Aorta (tissue), 5 donors: Measurements from ENCODE around the gene MSRB3. TPM values are rescaled to one million over a fixed set of nuclear protein-coding genes. Genes with fewer than 3 reads are reported as not detected.
"Not testable (repeated sequence)": the region's sequence is repeated elsewhere in the genome, so short reads cannot be mapped to it uniquely, and the experiment has no call there.

Experiments used
- ATAC-seq: fragments of 200-7000 bp; cut with Tn5 transposase; one replicate; pipeline ENCODE4 v1.9.1; 2022; ENCODE audit warnings: moderate library complexity; ENCODE audit not compliant: low FRiP score
- DNase-seq, 2 donors: peaks; one replicate each; pipeline ENCODE4 v3.0.0-alpha.2; 2020
- H3K27ac ChIP-seq, 2 donors: one replicate each; pipeline ENCODE4 v1.5.1; 2013; ENCODE audit warnings: low read length in 2 of 2, mild to moderate bottlenecking in 2 of 2, moderate library complexity in 2 of 2, control low read depth in 1 of 2, inconsistent platforms in 1 of 2, low read depth in 1 of 2
- H3K27me3 ChIP-seq, 2 donors: one replicate each; pipeline ENCODE4 v1.6.1; 2013; ENCODE audit warnings: control low read depth in 1 of 2, low read length in 1 of 2, mild to moderate bottlenecking in 1 of 2, moderate library complexity in 1 of 2; ENCODE audit not compliant: insufficient read depth in 2 of 2, control insufficient read depth in 1 of 2
- H3K36me3 ChIP-seq, 2 donors: one replicate each; pipeline ENCODE4 v1.6.1; 2013; ENCODE audit warnings: control low read depth in 1 of 2, low read length in 1 of 2, mild to moderate bottlenecking in 1 of 2; ENCODE audit not compliant: insufficient read depth in 2 of 2, control insufficient read depth in 1 of 2
- H3K4me1 ChIP-seq, 2 donors: one replicate each; pipeline ENCODE4 v1.6.1; 2013; ENCODE audit warnings: low read length in 2 of 2, control low read depth in 1 of 2, mild to moderate bottlenecking in 1 of 2, moderate library complexity in 1 of 2; ENCODE audit not compliant: insufficient read depth in 2 of 2, control insufficient read depth in 1 of 2
- H3K4me3 ChIP-seq, 2 donors: one replicate each; pipeline ENCODE4 v1.5.1; 2013; ENCODE audit warnings: low read length in 2 of 2, control low read depth in 1 of 2, mild to moderate bottlenecking in 1 of 2
- H3K9me3 ChIP-seq: one replicate; pipeline ENCODE4 v1.6.1; 2013; ENCODE audit warnings: mild to moderate bottlenecking, low read length; ENCODE audit not compliant: control insufficient read depth
- WGBS, 2 donors: extraction: QIAGEN DNeasy Blood & Tissue Kit; methylation state at CpG; one replicate each; pipeline ENCODE4 v1.1.7; 2013; 5-methylcytosine and 5-hydroxymethylcytosine counted together
- intact Hi-C, 2 donors: fragments of 100-400 bp; cut with DNase I; formaldehyde crosslinking; loops; one replicate each; pipeline versions ENCODE4 v1.14.2 to v1.15.0; 2022
- polyA plus RNA-seq, 2 donors: library from polyadenylated mRNA; stranded (reverse); fragments of 200-250 nt; gene quantifications; one replicate each; pipeline ENCODE4 v1.2.3, GENCODE V29; 2013
- total RNA-seq, 2 donors: library from RNA; stranded (reverse); fragmentation: NEBNext Ultra II Directional; extraction: Animal tissue kit (Norgen Biotek cat#: 25700); gene quantifications; one replicate each; pipeline ENCODE4 v1.2.1, GENCODE V29; 2021
- donor health status: healthy with polysubstance abuse.
- donor health status: Bipolar disorder and iron deficiency.
- donor health status: DM: no; HTN: no; CAD: no.
- donor health status: DM: no; HTN: no; CAD: no.
- donor health status: DM: yes; HTN: yes; CAD: no.

The MSRB3 gene
- total and polyA plus RNA-seq, 4 donors = 119 to 298 (median 225) TPM

GRCh38 chr12:65450625-65451024 lies 172.1 kb downstream of the MSRB3 start:
- Histone ChIP-seq H3K4me1 (peaks cover 0 to 2% of the 10 kb centered on the region in 2 donors), H3K27ac (no peak overlapping the region), H3K27me3 (no peaks in the 10 kb centered on the region), H3K4me3 (no peak overlapping the region), H3K9me3 (no peaks in the 10 kb centered on the region), H3K36me3 (peaks cover 0 to 2% of the 10 kb centered on the region in 2 donors)
- intact Hi-C loops = loop anchor here (5.0 to 10.0 kb wide), 2 partner anchors 33 to 116 kb away; no protein-coding TSS in a partner anchor
- DNase-seq (no peak), ATAC-seq (no peak)
- WGBS, 2 donors = 80 to 91% methylated on average over 2 of the region's 2 CpGs

- intact Hi-C loops = loop anchor here (5.0 to 10.0 kb wide), 2 partner anchors 37 to 119 kb away; no protein-coding TSS in a partner anchor
- H3K4me3 ChIP-seq = no peak overlapping the region
- H3K36me3 ChIP-seq = peaks cover 0 to 2% of the 10 kb centered on the region in 2 donors
- H3K4me1 ChIP-seq = peaks cover 0 to 2% of the 10 kb centered on the region in 2 donors
- DNase-seq = no peak
- H3K9me3 ChIP-seq = no peaks in the 10 kb centered on the region
- 79 to 94% methylated on average over 1 of the region's 1 CpG for WGBS, 2 donors
- H3K27ac ChIP-seq = no peak overlapping the region
- H3K27me3 ChIP-seq = no peaks in the 10 kb centered on the region
- ATAC-seq = no peak
Measured at GRCh38 chr12:65454115-65454787, 175.8 kb downstream of the MSRB3 start.

- H3K27me3 ChIP-seq, H3K9me3 ChIP-seq, DNase-seq, H3K27ac ChIP-seq, H3K36me3 ChIP-seq, H3K4me3 ChIP-seq, H3K4me1 ChIP-seq, ATAC-seq: not testable (repeated sequence)
- intact Hi-C loops = loop anchor here in 1 of 2 donors (10.0 kb wide), 1 partner anchor 123 kb away; no protein-coding TSS in a partner anchor
Measured at GRCh38 chr12:65457341-65457740, 178.9 kb downstream of the MSRB3 start.

GRCh38 chr12:65458718-65459117 lies 180.2 kb downstream of the MSRB3 start:
- WGBS, 2 donors = 96% methylated on average over 2 of the region's 2 CpGs
- H3K27me3 ChIP-seq = no peaks in the 10 kb centered on the region

GRCh38 chr12:65459545-65459944 lies 181.1 kb downstream of the MSRB3 start:
- Histone ChIP-seq H3K4me1 (peaks cover 1 to 2% of the 10 kb centered on the region in 2 donors), H3K27ac (no peak overlapping the region), H3K9me3 (no peaks in the 10 kb centered on the region), H3K4me3 (no peak overlapping the region), H3K27me3 (no peaks in the 10 kb centered on the region), H3K36me3 (no peaks in the 10 kb centered on the region)
- ATAC-seq (no peak), DNase-seq (no peak)
- intact Hi-C loops = loop anchor here in 1 of 2 donors (10.0 kb wide), 1 partner anchor 125 kb away; no protein-coding TSS in a partner anchor

More at GRCh38 chr12:65458718-65459117, 180.2 kb downstream of the MSRB3 start:
- no peak overlapping the region for H3K4me3 ChIP-seq
- no peaks in the 10 kb centered on the region for H3K36me3 ChIP-seq
- ATAC-seq (no peak), DNase-seq (no peak)
- intact Hi-C loops = loop anchor here in 1 of 2 donors (10.0 kb wide), 1 partner anchor 124 kb away; no protein-coding TSS in a partner anchor
- no peak overlapping the region for H3K27ac ChIP-seq
- peaks cover 2% of the 10 kb centered on the region in 2 donors for H3K4me1 ChIP-seq
- H3K9me3 ChIP-seq = no peaks in the 10 kb centered on the region

GRCh38 chr12:65460063-65460462 lies 181.6 kb downstream of the MSRB3 start:
- DNase-seq (no peak), ATAC-seq (no peak)
- no peak overlapping the region for H3K27ac ChIP-seq
- H3K9me3 ChIP-seq = no peaks in the 10 kb centered on the region
- peaks cover 0 to 2% of the 10 kb centered on the region in 2 donors for H3K4me1 ChIP-seq
- WGBS, 2 donors = 77 to 91% methylated on average over 8 of the region's 8 CpGs
- H3K27me3 ChIP-seq = no peaks in the 10 kb centered on the region
- H3K36me3 ChIP-seq = no peaks in the 10 kb centered on the region
- intact Hi-C loops = no loop called here
- no peak overlapping the region for H3K4me3 ChIP-seq

- intact Hi-C loops = no loop called here
- WGBS, 2 donors = 48 to 62% methylated on average over 2 of the region's 2 CpGs
- ATAC-seq = no peak
- Histone ChIP-seq H3K9me3 (no peaks in the 10 kb centered on the region), H3K36me3 (no peaks in the 10 kb centered on the region), H3K4me3 (no peak overlapping the region), H3K4me1 (peaks cover 0 to 2% of the 10 kb centered on the region in 2 donors), H3K27ac (no peak overlapping the region), H3K27me3 (no peaks in the 10 kb centered on the region)
- DNase-seq = no peak
Measured at GRCh38 chr12:65461017-65461416, 182.5 kb downstream of the MSRB3 start.

- DNase-seq (no peak), ATAC-seq (no peak)
- Histone ChIP-seq H3K9me3 (no peaks in the 10 kb centered on the region), H3K36me3 (no peaks in the 10 kb centered on the region), H3K4me1 (peaks cover 0 to 2% of the 10 kb centered on the region in 2 donors), H3K27me3 (no peaks in the 10 kb centered on the region), H3K27ac (no peak overlapping the region), H3K4me3 (no peak overlapping the region)
- intact Hi-C loops = no loop called here
- 90 to 92% methylated on average over 2 of the region's 2 CpGs for WGBS, 2 donors
Measured at GRCh38 chr12:65462484-65462883, 184.0 kb downstream of the MSRB3 start.

GRCh38 chr12:65463082-65463481 lies 184.6 kb downstream of the MSRB3 start:
- 90 to 92% methylated on average over 9 of the region's 9 CpGs for WGBS, 2 donors
- no peaks in the 10 kb centered on the region for H3K36me3 ChIP-seq

More at GRCh38 chr12:65463082-65463481, 184.6 kb downstream of the MSRB3 start:
- H3K4me3 ChIP-seq = no peak overlapping the region
- ATAC-seq = no peak
- H3K27ac ChIP-seq = no peak overlapping the region
- DNase-seq = no peak
- intact Hi-C loops = no loop called here
- no peaks in the 10 kb centered on the region for H3K27me3 ChIP-seq
- H3K9me3 ChIP-seq = no peaks in the 10 kb centered on the region
- peaks cover 0 to 2% of the 10 kb centered on the region in 2 donors for H3K4me1 ChIP-seq
